ENCODE measurements around the gene FARP1. TPM values are rescaled to one million over a fixed set of nuclear protein-coding genes. Genes with fewer than 3 reads are reported as not detected.

FARP1 gene
- polyA plus RNA-seq, 1 of the 3 experiments (the other 2 are of a cell fraction) = 12.0 TPM

GRCh38 chr13:98157188-98157587 is 14.3 kb downstream of the FARP1 start:
- Histone ChIP-seq H4K20me1 (ENCODE audit: insufficient read depth) (peaks cover 6% of the 10 kb centered on the region), H3F3A (replicated peaks; ENCODE audit: insufficient read depth) (no peaks in the 10 kb centered on the region), H3K9me3 (no peaks in the 10 kb centered on the region), H3K4me2 (no peak overlapping the region), H3K27me3 (ENCODE audit: insufficient read depth) (no peaks in the 10 kb centered on the region), H3K79me2 (ENCODE audit: insufficient read depth) (peaks cover 90% of the 10 kb centered on the region), H2AFZ (ENCODE audit: low read depth) (no peak overlapping the region), H3K9ac (no peak overlapping the region), H3K36me3 (replicated peaks in 1 of 2; ENCODE audit: control insufficient read depth in 1 of 2, insufficient read depth in 2 of 2, low read length in 1 of 2) (no peaks in the 10 kb centered on the region), H3K27ac (ENCODE audit: low read depth in 2 of 2, low read length in 1 of 2) (no peak overlapping the region), H3K4me3 (ENCODE audit: low read depth in 2 of 2, low read length in 1 of 2) (no peak overlapping the region), H3K4me1 (ENCODE audit: control insufficient read depth in 1 of 2, insufficient read depth in 2 of 2, low read depth in 1 of 2, low read length in 1 of 2) (peaks cover 0 to 3% of the 10 kb centered on the region in 2 experiments; a peak in 1 of 4 replicates), H3K9me2 (no peaks in the 10 kb centered on the region)
- ChIA-PET POLR2A (no interaction called here), CTCF (no interaction called here)
- TF ChIP-seq POLR2AphosphoS5 (IDR thresholded peaks at IDR 0.05; ENCODE audit: low read depth, low read length) (no peak), TCF12 (IDR thresholded peaks at IDR 0.05) (no peak), TAF1 (IDR thresholded peaks at IDR 0.05; ENCODE audit: borderline replicate concordance, low read depth, low read length) (no peak), GATA2 (CRISPR knock-in tag; IDR thresholded peaks at IDR 0.05) (no peak), RFX5 (IDR thresholded peaks at IDR 0.05; ENCODE audit: low read length) (no peak), FOXM1 (IDR thresholded peaks at IDR 0.05; ENCODE audit: low read depth) (no peak), RCOR1 (IDR thresholded peaks at IDR 0.05; ENCODE audit: low read length) (no peak), MEF2A (IDR thresholded peaks at IDR 0.05; ENCODE audit: borderline replicate concordance, low read depth) (no peak), SMC3 (IDR thresholded peaks at IDR 0.05; ENCODE audit: low read depth, low read length) (no peak), ELF1 (IDR thresholded peaks at IDR 0.05) (no peak), JUND (IDR thresholded peaks at IDR 0.05) (no peak), SIN3A (IDR thresholded peaks at IDR 0.05; ENCODE audit: borderline replicate concordance, low read depth, low read length) (no peak), NFIC (IDR thresholded peaks at IDR 0.05; ENCODE audit: borderline replicate concordance) (no peak), GABPA (IDR thresholded peaks at IDR 0.05; ENCODE audit: low read depth) (no peak), ZBTB33 (IDR thresholded peaks at IDR 0.05; ENCODE audit: borderline replicate concordance, low read depth) (no peak), EZH2phosphoT487 (IDR thresholded peaks at IDR 0.05; ENCODE audit: borderline replicate concordance, low read depth) (no peak), EP300 (IDR thresholded peaks at IDR 0.05; ENCODE audit: borderline replicate concordance in 1 of 2, low read depth in 1 of 2, low read length in 1 of 2) (no peak), FOXJ3 (CRISPR knock-in tag; IDR thresholded peaks at IDR 0.05) (no peak)
- TF ChIP-seq, protein P1, sequence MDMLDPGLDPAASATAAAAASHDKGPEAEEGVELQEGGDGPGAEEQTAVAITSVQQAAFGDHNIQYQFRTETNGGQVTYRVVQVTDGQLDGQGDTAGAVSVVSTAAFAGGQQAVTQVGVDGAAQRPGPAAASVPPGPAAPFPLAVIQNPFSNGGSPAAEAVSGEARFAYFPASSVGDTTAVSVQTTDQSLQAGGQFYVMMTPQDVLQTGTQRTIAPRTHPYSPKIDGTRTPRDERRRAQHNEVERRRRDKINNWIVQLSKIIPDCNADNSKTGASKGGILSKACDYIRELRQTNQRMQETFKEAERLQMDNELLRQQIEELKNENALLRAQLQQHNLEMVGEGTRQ (IDR thresholded peaks at IDR 0.05; ENCODE audit: borderline replicate concordance, low read depth, low read length) = no peak
- DNase-seq = no peak
- 98% methylated on average over 7 of the region's 7 CpGs for WGBS (ENCODE audit: low lambda C conversion rate)
